DND-41 (cell line): ENCODE measurements around the gene DTNBP1.

ENCODE experiments used
- CTCF ChIP-seq: IDR thresholded peaks from 2 replicates; pipeline ENCODE4 v1.5.1; 2012; ENCODE audit warnings: borderline replicate concordance, low read length, moderate library complexity, mild to moderate bottlenecking; ENCODE audit not compliant: poor library complexity, severe bottlenecking; ENCODE audit errors: extremely low read depth
- EZH2 ChIP-seq: IDR thresholded peaks from 3 replicates; pipeline ENCODE4 v1.6.1; 2012; ENCODE audit warnings: borderline replicate concordance, low read depth, mild to moderate bottlenecking, moderate library complexity, low read length, inconsistent platforms; ENCODE audit not compliant: severe bottlenecking

DNA sequence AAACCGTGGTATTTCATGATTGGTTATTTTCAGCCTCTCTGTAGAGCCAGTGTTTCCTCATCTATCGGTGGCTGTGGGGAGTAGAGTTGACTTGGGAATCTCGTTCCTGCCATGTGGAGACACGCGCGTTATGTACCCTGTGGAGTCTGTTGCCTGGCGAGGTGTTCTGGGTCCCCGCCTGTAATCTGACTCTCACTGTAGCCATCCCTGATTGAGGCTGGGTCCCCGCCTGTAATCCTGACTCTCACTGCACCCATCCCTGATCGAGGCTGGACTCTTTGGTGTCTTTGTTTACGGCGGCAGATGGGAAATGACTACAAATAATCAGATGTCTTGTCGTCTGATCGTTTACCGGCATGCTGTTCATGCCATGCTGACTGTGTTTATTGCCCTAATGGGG, 153.9 kb downstream of the DTNBP1 start:
- TF ChIP-seq CTCF (no peak), EZH2 (no peak)
